Osteoblast (primary cell): ENCODE measurements around the gene SPATA16. TPM values are rescaled to one million over a fixed set of nuclear protein-coding genes. Genes with fewer than 3 reads are reported as not detected.

Experiments used
- DNase-seq: peaks from one replicate; pipeline ENCODE4 v3.0.0; 2011; ENCODE audit warnings: low spot score, mixed read lengths; ENCODE audit not compliant: insufficient read length; ENCODE audit errors: missing footprints
- H2AFZ ChIP-seq: 2 replicates; pipeline ENCODE4 v1.6.0; 2011; ENCODE audit warnings: mild to moderate bottlenecking, low read length
- H3K27ac ChIP-seq: 2 replicates; pipeline ENCODE4 v1.5.1; 2011; ENCODE audit warnings: mild to moderate bottlenecking, low read depth, low read length, moderate library complexity
- H3K27me3 ChIP-seq: 2 replicates; pipeline ENCODE4 v1.6.0; 2012; ENCODE audit warnings: mild to moderate bottlenecking, control low read depth, inconsistent platforms, low read length, moderate library complexity; ENCODE audit not compliant: insufficient read depth
- H3K36me3 ChIP-seq: 2 replicates; pipeline ENCODE4 v1.5.1; 2011; ENCODE audit warnings: mild to moderate bottlenecking, low read length, control low read depth, moderate library complexity; ENCODE audit not compliant: insufficient read depth
- H3K4me1 ChIP-seq: 2 replicates; pipeline ENCODE4 v1.5.1; 2011; ENCODE audit warnings: mild to moderate bottlenecking, low read length, control low read depth, moderate library complexity; ENCODE audit not compliant: insufficient read depth
- H3K4me2 ChIP-seq: 2 replicates; pipeline ENCODE4 v1.6.0; 2011; ENCODE audit warnings: mild to moderate bottlenecking, low read length; ENCODE audit not compliant: insufficient read depth
- H3K4me3 ChIP-seq: fragments of 200-600 bp; sonication (generic); 3 replicates; pipeline ENCODE4 v1.5.1; 2012; ENCODE audit warnings: mild to moderate bottlenecking, low read length, inconsistent platforms; ENCODE audit not compliant: insufficient read depth
- H3K79me2 ChIP-seq: 2 replicates; pipeline ENCODE4 v1.6.0; 2012; ENCODE audit warnings: mild to moderate bottlenecking, low read length, control low read depth, inconsistent platforms; ENCODE audit not compliant: insufficient read depth
- H3K9me3 ChIP-seq: 2 replicates; pipeline ENCODE4 v1.5.1; 2011; ENCODE audit warnings: low read depth, low read length, control low read depth
- H4K20me1 ChIP-seq: 2 replicates; pipeline ENCODE4 v1.6.0; 2012; ENCODE audit warnings: mild to moderate bottlenecking, low read length, control low read depth; ENCODE audit not compliant: insufficient read depth
- CTCF ChIP-seq: IDR thresholded peaks from 2 replicates; pipeline ENCODE4 v1.5.1; 2011; ENCODE audit warnings: mild to moderate bottlenecking, low read depth, low read length, moderate library complexity; ENCODE audit errors: extremely low read depth
- total RNA-seq: library from RNA; depleted of rRNA; stranded (reverse); fragments of >200 nt; gene quantifications from 2 replicates; pipeline ENCODE4 v1.2.3, GENCODE V29; 2012

SPATA16 gene
- total RNA-seq, 1 donor: not detected

GRCh38 chr3:172856795-172857742 lies 284.0 kb downstream of the SPATA16 start:
- H4K20me1 ChIP-seq: no peaks in the 10 kb centered on the region
- H2AFZ ChIP-seq: no peak overlapping the region
- no peaks in the 10 kb centered on the region for H3K79me2 ChIP-seq
- no peak overlapping the region for H3K4me2 ChIP-seq
- no peaks in the 10 kb centered on the region for H3K36me3 ChIP-seq
- H3K27ac ChIP-seq: no peak overlapping the region
- no peak overlapping the region for H3K4me3 ChIP-seq
- no peak for DNase-seq
- no peaks in the 10 kb centered on the region for H3K9me3 ChIP-seq
- no peaks in the 10 kb centered on the region for H3K4me1 ChIP-seq
- H3K27me3 ChIP-seq: peaks cover 3% of the 10 kb centered on the region
- TF ChIP-seq CTCF: no peak

- Histone ChIP-seq H3K79me2 (no peaks in the 10 kb centered on the region), H4K20me1 (no peaks in the 10 kb centered on the region), H3K9me3 (no peaks in the 10 kb centered on the region), H3K4me2 (no peak overlapping the region), H3K4me3 (no peak overlapping the region), H2AFZ (no peak overlapping the region), H3K27me3 (peaks cover 3% of the 10 kb centered on the region), H3K27ac (no peak overlapping the region), H3K4me1 (no peaks in the 10 kb centered on the region), H3K36me3 (no peaks in the 10 kb centered on the region)
- no peak for DNase-seq
- no peak for TF ChIP-seq CTCF
These were observed 286.0 kb downstream of the SPATA16 start for GRCh38 chr3:172855037-172855436.

- no peak overlapping the region for H3K27ac ChIP-seq
- H3K4me1 ChIP-seq: no peaks in the 10 kb centered on the region
- no peak for TF ChIP-seq CTCF
- no peak overlapping the region for H2AFZ ChIP-seq
- H3K79me2 ChIP-seq: no peaks in the 10 kb centered on the region
- peaks cover 3% of the 10 kb centered on the region for H3K27me3 ChIP-seq
- DNase-seq: no peak
- H3K36me3 ChIP-seq: no peaks in the 10 kb centered on the region
- H3K4me2 ChIP-seq: no peak overlapping the region
- no peak overlapping the region for H3K4me3 ChIP-seq
- H3K9me3 ChIP-seq: no peaks in the 10 kb centered on the region
- no peaks in the 10 kb centered on the region for H4K20me1 ChIP-seq
These were observed 286.9 kb downstream of the SPATA16 start for GRCh38 chr3:172853921-172854666.

- DNase-seq: no peak
- Histone ChIP-seq H4K20me1 (no peaks in the 10 kb centered on the region), H3K36me3 (no peaks in the 10 kb centered on the region), H3K4me1 (peaks cover 3% of the 10 kb centered on the region), H3K9me3 (no peaks in the 10 kb centered on the region), H3K27me3 (peaks cover 3% of the 10 kb centered on the region), H2AFZ (no peak overlapping the region), H3K4me2 (no peak overlapping the region), H3K27ac (no peak overlapping the region), H3K79me2 (no peaks in the 10 kb centered on the region), H3K4me3 (no peak overlapping the region)
- TF ChIP-seq CTCF: no peak
These were observed 288.0 kb downstream of the SPATA16 start for GRCh38 chr3:172853005-172853404.
